Activated CD8-positive, alpha-beta T cell treated with anti-CD3 and anti-CD28 coated beads for 36 hours (primary cell): ENCODE measurements around the gene ZNF334. TPM values are rescaled to one million over a fixed set of nuclear protein-coding genes. Genes with fewer than 3 reads are reported as not detected.

Experiments
- ATAC-seq: fragments of 200-7000 bp; cut with Tn5 transposase; one replicate; pipeline ENCODE4 v1.10.0; 2021; ENCODE audit warnings: mild to moderate bottlenecking, moderate library complexity
- CTCF ChIA-PET: fragments of 350-600 bp; sonication (Branson Sonifier 250); formaldehyde crosslinking; loops from one replicate; lab custom pipeline; 2021; ENCODE audit warnings: antibody characterized with exemption; lab: Charles Lee
- POLR2A ChIA-PET: fragments of 350-600 bp; sonication (Branson Sonifier 250); formaldehyde crosslinking; loops from one replicate; lab custom pipeline; 2021; ENCODE audit warnings: antibody characterized with exemption; lab: Charles Lee
- DNase-seq: peaks from one replicate; pipeline ENCODE4 v3.0.0-alpha.2; 2020
- H3K27ac Mint-ChIP-seq: one replicate; pipeline ENCODE4 v1.8.0; 2021; ENCODE audit warnings: mild to moderate bottlenecking, mixed read lengths
- H3K27me3 Mint-ChIP-seq: one replicate; pipeline ENCODE4 v1.8.0; 2021; ENCODE audit warnings: mixed read lengths
- H3K36me3 Mint-ChIP-seq: one replicate; pipeline ENCODE4 v1.8.0; 2021; ENCODE audit warnings: low read depth, mixed read lengths
- H3K4me1 Mint-ChIP-seq: one replicate; pipeline ENCODE4 v1.8.0; 2021; ENCODE audit warnings: low read depth, mixed read lengths
- H3K4me3 Mint-ChIP-seq: one replicate; pipeline ENCODE4 v1.8.0; 2021; ENCODE audit warnings: mild to moderate bottlenecking, moderate library complexity, mixed read lengths
- H3K9me3 Mint-ChIP-seq: one replicate; pipeline ENCODE4 v1.8.0; 2021; ENCODE audit warnings: mixed read lengths
- CTCF ChIP-seq: fragments of 200-600 bp; IDR thresholded peaks from one replicate; pipeline ENCODE4 v1.8.0; 2022; ENCODE audit warnings: antibody characterized with exemption, mild to moderate bottlenecking
- intact Hi-C: fragments of 100-400 bp; cut with micrococcal nuclease; formaldehyde crosslinking; loops from one replicate; pipeline ENCODE4 v1.10.0; 2022
- total RNA-seq, 2 experiments: library from RNA; stranded (reverse); gene quantifications; one replicate each; pipeline ENCODE4 v1.2.3, GENCODE V29; 2021

The ZNF334 gene
- total RNA-seq, 2 experiments from 2014 or later = 4.2 to 4.4 TPM

DNA sequence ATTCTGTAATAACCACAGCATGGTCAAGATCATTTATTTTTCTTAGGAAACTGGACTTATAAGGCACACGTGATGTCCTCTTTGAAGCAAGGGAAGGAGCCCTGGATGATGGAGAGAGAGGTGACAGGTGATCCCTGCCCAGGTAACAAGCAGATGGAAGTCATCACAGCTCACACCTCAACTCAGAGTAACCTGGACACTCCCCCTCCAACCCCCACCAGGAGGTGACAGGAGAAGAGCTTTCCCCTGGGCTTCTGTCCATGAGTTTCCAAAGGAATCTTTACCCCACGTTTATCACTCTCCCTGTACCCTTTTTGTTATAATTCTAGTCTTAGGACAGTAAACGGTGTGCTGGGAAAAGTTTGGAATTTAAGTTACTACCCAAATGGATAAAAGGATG, 28.4 kb downstream of the ZNF334 start:
- CTCF ChIA-PET = interaction anchor here (0.8 to 2.0 kb wide), 5 partner anchors 9 to 77 kb away, joined by 3 to 6 read pairs (median 3); partner anchors contain the start of gene ZNF334
- peaks cover 38% of the 10 kb centered on the region for H3K27me3 Mint-ChIP-seq
- no peak for DNase-seq

GRCh38 chr20:46483879-46484278, 29.5 kb downstream of the ZNF334 start:
- peaks cover 40% of the 10 kb centered on the region for H3K27me3 Mint-ChIP-seq
- no peak for DNase-seq
- no peaks in the 10 kb centered on the region for H3K4me1 Mint-ChIP-seq
- CTCF ChIA-PET = interaction anchor here (1.1 to 1.3 kb wide), 2 partner anchors 10 to 78 kb away, joined by 3 to 6 read pairs; no protein-coding TSS in a partner anchor
- no peak for TF ChIP-seq CTCF
- H3K4me3 Mint-ChIP-seq = no peak overlapping the region
- no peaks in the 10 kb centered on the region for H3K36me3 Mint-ChIP-seq
- ATAC-seq = no peak
- no peak overlapping the region for H3K27ac Mint-ChIP-seq
- H3K9me3 Mint-ChIP-seq = no peaks in the 10 kb centered on the region
- intact Hi-C loops = no loop called here
- POLR2A ChIA-PET = no interaction called here

More for the DNA sequence above, 28.4 kb downstream of the ZNF334 start:
- intact Hi-C loops = no loop called here
- Mint-ChIP-seq H3K4me1 (no peaks in the 10 kb centered on the region), H3K36me3 (no peaks in the 10 kb centered on the region), H3K27ac (no peak overlapping the region), H3K4me3 (no peak overlapping the region), H3K9me3 (no peaks in the 10 kb centered on the region)
- POLR2A ChIA-PET = no interaction called here
- ATAC-seq = no peak
- TF ChIP-seq CTCF = no peak

GRCh38 chr20:46482864-46483263, 30.5 kb downstream of the ZNF334 start:
- Mint-ChIP-seq H3K36me3 (no peaks in the 10 kb centered on the region), H3K27ac (no peak overlapping the region), H3K27me3 (peaks cover 36% of the 10 kb centered on the region), H3K4me3 (no peak overlapping the region), H3K9me3 (no peaks in the 10 kb centered on the region), H3K4me1 (no peaks in the 10 kb centered on the region)
- ChIA-PET POLR2A (no interaction called here), CTCF (no interaction called here)
- no peak for DNase-seq
- intact Hi-C loops = no loop called here
- TF ChIP-seq CTCF = no peak
- no peak for ATAC-seq

DNA sequence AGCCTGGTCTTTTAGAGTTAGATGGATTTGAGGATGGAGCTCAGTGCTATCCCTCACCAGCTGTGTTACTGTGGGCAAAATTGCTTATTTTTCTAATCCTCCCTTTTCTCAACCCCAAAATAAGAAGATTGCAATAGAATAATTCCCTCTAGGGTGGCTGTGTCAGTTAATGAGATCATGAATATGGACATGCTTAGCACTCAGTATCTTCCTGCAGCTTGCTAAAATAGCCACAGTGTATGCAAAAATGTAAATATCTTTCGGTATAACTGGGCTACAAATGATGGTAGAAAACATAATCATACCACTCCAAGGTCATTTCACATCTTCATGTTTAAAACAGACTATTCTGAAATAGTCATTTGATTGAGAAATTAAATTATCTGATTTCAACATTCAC, 35.7 kb downstream of the ZNF334 start:
- ChIA-PET CTCF (no interaction called here), POLR2A (no interaction called here)
- Mint-ChIP-seq H3K4me1 (no peaks in the 10 kb centered on the region), H3K4me3 (no peak overlapping the region), H3K9me3 (no peaks in the 10 kb centered on the region), H3K36me3 (no peaks in the 10 kb centered on the region), H3K27me3 (peaks cover 19% of the 10 kb centered on the region), H3K27ac (no peak overlapping the region)
- TF ChIP-seq CTCF = no peak
- DNase-seq = no peak
- intact Hi-C loops = no loop called here
- ATAC-seq = no peak

DNA sequence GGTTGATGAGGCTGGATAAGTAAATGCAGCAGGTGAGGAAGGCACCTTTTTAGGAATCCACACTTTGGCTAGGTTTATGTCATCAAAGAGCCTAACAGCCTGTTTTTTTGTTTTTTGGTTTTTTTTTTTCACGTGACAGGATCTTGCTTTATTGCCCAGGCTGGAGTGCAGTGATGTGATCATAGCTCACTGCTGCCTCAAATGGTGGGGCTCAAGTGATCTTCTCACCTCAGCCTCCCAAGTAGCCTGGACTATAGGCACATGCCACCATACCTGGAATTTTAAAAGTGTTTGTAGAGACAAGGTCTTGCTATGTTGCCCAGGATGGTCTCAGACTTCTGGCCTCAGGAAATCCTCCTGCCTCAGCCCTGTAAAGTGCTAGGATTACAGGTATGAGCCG, 36.1 kb downstream of the ZNF334 start:
- H3K9me3 Mint-ChIP-seq = no peaks in the 10 kb centered on the region
- ChIA-PET POLR2A (no interaction called here), CTCF (no interaction called here)
- H3K4me1 Mint-ChIP-seq = no peaks in the 10 kb centered on the region
- TF ChIP-seq CTCF = no peak
- no peaks in the 10 kb centered on the region for H3K36me3 Mint-ChIP-seq
- no peak for ATAC-seq
- peaks cover 23% of the 10 kb centered on the region for H3K27me3 Mint-ChIP-seq
- no peak overlapping the region for H3K27ac Mint-ChIP-seq
- H3K4me3 Mint-ChIP-seq = no peak overlapping the region
- DNase-seq = no peak
- intact Hi-C loops = no loop called here
